Inflammatory macrophage (primary cell): ENCODE results near the gene RAD21L1.

Experiments
- DNase-seq, 2 donors: peaks; one replicate each; pipeline ENCODE4 v3.0.0-alpha.2; 2020 to 2022
- total RNA-seq, 18 experiments: gene quantifications; one replicate each; lab custom pipeline; 2026; ENCODE audit warnings: mixed read lengths in 6 of 18, inconsistent platforms in 2 of 18; lab: John Stamatoyannopoulos, UW

RAD21L1 gene
- 0 to 0.12 (median 0) reads per million in 18 experiments for total RNA-seq

- peak; percentile 33 to 64 for DNase-seq
These were observed at the start of gene RAD21L1 for GRCh38 chr20:1225783-1226654. Gene RAD21L1 (plus strand): TSS chr20:1226044. CDS start chr20:1228454, 2,410 bp downstream.

GRCh38 chr20:1177680-1178079 lies 48.2 kb upstream of the RAD21L1 start:
- peak; percentile 2 to 24 for DNase-seq

GRCh38 chr20:1178103-1178502 lies 47.7 kb upstream of the RAD21L1 start:
- no peak for DNase-seq

- no peak for DNase-seq
These were observed 47.2 kb upstream of the RAD21L1 start for GRCh38 chr20:1178623-1179022.

- no peak for DNase-seq
These were observed 44.9 kb upstream of the RAD21L1 start for GRCh38 chr20:1180949-1181348.

- DNase-seq, result peak; percentile 40 to 73
These were observed 43.7 kb upstream of the RAD21L1 start for GRCh38 chr20:1182106-1182505.

- DNase-seq, result no peak
These were observed 42.7 kb upstream of the RAD21L1 start for GRCh38 chr20:1183153-1183552.

- no peak for DNase-seq
These were observed 41.6 kb upstream of the RAD21L1 start for GRCh38 chr20:1184260-1184637.

- no peak for DNase-seq
These were observed 41.1 kb upstream of the RAD21L1 start, which contains the start of gene TMEM74B for GRCh38 chr20:1184638-1185315. Gene TMEM74B (minus strand): TSS chr20:1184981. CDS start chr20:1183801, 1,180 bp downstream.

- no peak for DNase-seq
These were observed 40.5 kb upstream of the RAD21L1 start for GRCh38 chr20:1185316-1185741.

- peak; percentile 26 to 50 for DNase-seq
These were observed 40.0 kb upstream of the RAD21L1 start for GRCh38 chr20:1185790-1186334.

- DNase-seq, result no peak
These were observed 39.4 kb upstream of the RAD21L1 start for GRCh38 chr20:1186367-1186991.

- DNase-seq, result peak in 1 of 2 donors; percentile 21
These were observed 38.2 kb upstream of the RAD21L1 start for GRCh38 chr20:1187605-1188171.

- DNase-seq, result no peak
These were observed 37.5 kb upstream of the RAD21L1 start for GRCh38 chr20:1188347-1188746.

GRCh38 chr20:1189827-1190226 lies 36.0 kb upstream of the RAD21L1 start:
- no peak for DNase-seq

GRCh38 chr20:1190847-1191246 lies 35.0 kb upstream of the RAD21L1 start:
- no peak for DNase-seq

- no peak for DNase-seq
These were observed 34.5 kb upstream of the RAD21L1 start for GRCh38 chr20:1191299-1191698.

GRCh38 chr20:1195226-1195625 lies 30.6 kb upstream of the RAD21L1 start:
- no peak for DNase-seq

GRCh38 chr20:1196634-1197033 lies 29.2 kb upstream of the RAD21L1 start:
- DNase-seq, result peak; percentile 47 to 63

GRCh38 chr20:1197801-1198200 lies 28.0 kb upstream of the RAD21L1 start:
- no peak for DNase-seq

GRCh38 chr20:1198751-1199150 lies 27.1 kb upstream of the RAD21L1 start:
- no peak for DNase-seq

- no peak for DNase-seq
These were observed 26.5 kb upstream of the RAD21L1 start for GRCh38 chr20:1199212-1199873.
